Sigmoid colon (tissue), 7 donors: ENCODE results near the gene FCN2. TPM values are rescaled to one million over a fixed set of nuclear protein-coding genes. Genes with fewer than 3 reads are reported as not detected.

Experiments
- DNase-seq: peaks from one replicate; pipeline ENCODE4 v3.0.0-alpha.2; 2019
- H3K27ac ChIP-seq, 4 donors: fragments of 200-600 bp; sonication (generic); one replicate each; pipeline ENCODE4 v1.5.1; 2016 to 2019; ENCODE audit warnings: mild to moderate bottlenecking in 1 of 4
- H3K27me3 ChIP-seq, 3 donors: fragments of 200-600 bp; sonication (generic); one replicate each; pipeline ENCODE4 v1.5.1; 2019; ENCODE audit warnings: mild to moderate bottlenecking in 1 of 3
- H3K36me3 ChIP-seq, 4 donors: fragments of 200-600 bp; sonication (generic); one replicate each; pipeline ENCODE4 v1.5.1; 2016 to 2019
- H3K4me1 ChIP-seq, 4 donors: fragments of 200-600 bp; sonication (generic); one replicate each; pipeline ENCODE4 v1.5.1; 2017 to 2019
- H3K4me3 ChIP-seq, 4 donors: fragments of 200-600 bp; sonication (generic); one replicate each; pipeline ENCODE4 v1.5.1; 2017 to 2019; ENCODE audit warnings: mild to moderate bottlenecking in 2 of 4, moderate library complexity in 1 of 4
- H3K9me3 ChIP-seq, 4 donors: fragments of 200-600 bp in 3 of 4; sonication (generic) in 3 of 4; one replicate each; pipeline versions ENCODE4 v1.5.1 to v1.6.1; 2013 to 2019
- CTCF ChIP-seq, 4 experiments: fragments of 450-650 bp in 3 of 4; fragments of 200-600 bp in 1 of 4; IDR thresholded peaks; one replicate each; pipeline ENCODE4 v1.5.1; 2016 to 2019; ENCODE audit warnings: antibody characterized with exemption in 4 of 4, mild to moderate bottlenecking in 3 of 4, moderate library complexity in 2 of 4
- EP300 ChIP-seq, 4 donors: sonication (generic); formaldehyde crosslinking; IDR thresholded peaks; one replicate each; pipeline ENCODE4 v1.6.1; 2017; ENCODE audit warnings: antibody characterized with exemption in 4 of 4
- POLR2A ChIP-seq, 2 donors: fragments of 450-650 bp; IDR thresholded peaks; one replicate each; pipeline ENCODE4 v1.6.1; 2016; ENCODE audit warnings: antibody characterized with exemption in 2 of 2, mild to moderate bottlenecking in 2 of 2, moderate library complexity in 2 of 2
- POLR2AphosphoS5 ChIP-seq, 4 donors: sonication (generic); formaldehyde crosslinking; IDR thresholded peaks; one replicate each; pipeline ENCODE4 v1.6.1; 2017; ENCODE audit warnings: antibody characterized with exemption in 4 of 4
- WGBS, 2 donors: extraction: QIAGEN DNeasy Blood & Tissue Kit; methylation state at CpG; one replicate each; pipeline ENCODE4 v1.1.7; 2013; 5-methylcytosine and 5-hydroxymethylcytosine counted together
- intact Hi-C: fragments of 100-400 bp; cut with DNase I; formaldehyde crosslinking; loops from one replicate; pipeline ENCODE4 v1.15.1; 2023
- polyA plus RNA-seq, 3 donors: library from polyadenylated mRNA; stranded (reverse); fragments of 200-250 nt; gene quantifications; one replicate each; pipeline ENCODE4 v1.2.3, GENCODE V29; 2013
- total RNA-seq, 4 donors: library from RNA; depleted of rRNA; stranded (reverse); fragments of >200 nt; gene quantifications; one replicate each; pipeline ENCODE4 v1.1.0, GENCODE V29; 2016
- donor health status: healthy with polysubstance abuse.
- donor health status: Bipolar disorder and iron deficiency.
- donor health status: healthy.

The FCN2 gene
- total and polyA plus RNA-seq, 7 donors, result 0.12 TPM; not detected in 6

- intact Hi-C loops, result no loop called here
- WGBS, 2 donors, result 87 to 91% methylated on average over 9 of the region's 9 CpGs
- no peak for DNase-seq
- no peak for TF ChIP-seq POLR2A (IDR thresholded peaks at IDR 0.05)
- TF ChIP-seq POLR2AphosphoS5 (IDR thresholded peaks at IDR 0.05), result no peak
- no peak for TF ChIP-seq CTCF (IDR thresholded peaks at IDR 0.05)
- TF ChIP-seq EP300 (IDR thresholded peaks at IDR 0.05), result no peak
- peaks cover 0 to 2% (median 0%) of the 10 kb centered on the region in 4 donors for H3K36me3 ChIP-seq
- no peaks in the 10 kb centered on the region for H3K4me1 ChIP-seq
- no peak overlapping the region for H3K4me3 ChIP-seq
- no peak overlapping the region for H3K27ac ChIP-seq
- H3K9me3 ChIP-seq, result no peaks in the 10 kb centered on the region
- no peaks in the 10 kb centered on the region for H3K27me3 ChIP-seq
Measured at GRCh38 chr9:134850611-134851010, 30.0 kb upstream of the FCN2 start.

DNA sequence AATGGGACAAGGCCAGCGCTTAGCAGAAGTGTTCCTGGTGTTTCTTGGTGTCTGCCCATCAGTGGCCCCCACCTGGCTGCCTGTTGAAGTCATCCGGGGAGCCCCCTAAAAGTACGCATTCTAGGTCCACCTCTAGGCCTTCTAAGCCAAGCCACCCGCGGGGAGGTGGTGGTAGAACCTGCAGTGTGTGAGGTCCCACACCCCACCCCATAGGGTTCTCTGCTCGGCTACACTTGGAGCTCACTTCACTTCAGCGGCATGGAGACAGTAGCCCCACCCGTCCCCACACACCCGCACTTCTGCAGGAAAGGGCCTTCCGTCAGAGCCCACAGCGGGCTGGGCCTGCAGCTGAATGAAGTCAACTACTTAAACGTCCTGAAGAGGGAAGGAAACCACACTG, 29.6 kb upstream of the FCN2 start:
- no peak for TF ChIP-seq POLR2A (IDR thresholded peaks at IDR 0.05)
- TF ChIP-seq EP300 (IDR thresholded peaks at IDR 0.05), result no peak
- TF ChIP-seq CTCF (IDR thresholded peaks at IDR 0.05), result no peak
- TF ChIP-seq POLR2AphosphoS5 (IDR thresholded peaks at IDR 0.05), result no peak
- Histone ChIP-seq H3K4me1 (no peaks in the 10 kb centered on the region), H3K36me3 (no peaks in the 10 kb centered on the region), H3K27ac (no peak overlapping the region), H3K9me3 (no peaks in the 10 kb centered on the region), H3K27me3 (no peaks in the 10 kb centered on the region), H3K4me3 (no peak overlapping the region)
- 70 to 88% methylated on average over 12 of the region's 12 CpGs for WGBS, 2 donors
- intact Hi-C loops, result no loop called here
- DNase-seq, result no peak

DNA sequence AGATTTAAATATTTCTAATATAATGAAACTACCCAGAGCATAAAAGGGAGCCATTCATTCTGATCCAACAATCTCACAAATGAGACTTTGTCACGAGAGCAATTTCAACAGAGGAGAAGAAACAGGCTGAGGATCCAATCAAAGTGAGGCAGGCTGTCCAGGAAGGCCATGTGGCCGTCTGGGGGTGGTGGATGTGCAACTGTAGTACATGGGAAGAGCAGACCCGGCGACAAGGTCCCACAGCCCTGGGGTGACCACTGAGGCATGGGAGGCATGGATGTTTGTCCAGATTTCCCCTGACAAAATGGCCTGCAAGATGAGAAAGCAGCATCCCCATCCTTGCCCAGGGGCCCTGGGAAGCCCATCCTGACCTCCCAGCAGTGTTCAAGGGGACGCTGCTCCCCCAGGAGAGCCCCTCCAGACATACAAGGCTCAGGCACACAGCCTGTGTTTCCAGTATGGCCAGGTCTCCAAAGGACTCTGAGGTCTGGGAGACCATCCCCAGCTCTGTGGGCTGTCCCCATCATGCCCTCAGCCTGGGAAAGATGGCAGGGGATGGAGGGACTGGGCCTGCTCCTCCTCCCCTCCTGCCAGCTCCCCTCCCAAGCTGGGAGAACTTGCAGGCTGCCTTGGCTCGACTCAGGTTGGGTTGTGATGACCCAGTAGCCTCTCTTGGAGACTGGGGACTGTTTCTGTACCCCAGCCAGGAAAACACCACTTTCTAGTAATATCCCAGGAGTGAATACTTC, 27.5 kb upstream of the FCN2 start:
- H3K36me3 ChIP-seq, result no peaks in the 10 kb centered on the region
- no peaks in the 10 kb centered on the region for H3K9me3 ChIP-seq
- no peak for TF ChIP-seq EP300 (IDR thresholded peaks at IDR 0.05)
- TF ChIP-seq POLR2A (IDR thresholded peaks at IDR 0.05), result no peak
- no peak for TF ChIP-seq POLR2AphosphoS5 (IDR thresholded peaks at IDR 0.05)
- TF ChIP-seq CTCF (IDR thresholded peaks at IDR 0.05), result no peak
- no peak overlapping the region for H3K27ac ChIP-seq
- intact Hi-C loops, result no loop called here
- WGBS, 2 donors, result 54 to 72% methylated on average over 6 of the region's 6 CpGs
- no peaks in the 10 kb centered on the region for H3K27me3 ChIP-seq
- DNase-seq, result peak; percentile 54
- H3K4me3 ChIP-seq, result no peak overlapping the region
- H3K4me1 ChIP-seq, result peaks cover 0 to under 1% (median 0%) of the 10 kb centered on the region in 4 donors

DNA sequence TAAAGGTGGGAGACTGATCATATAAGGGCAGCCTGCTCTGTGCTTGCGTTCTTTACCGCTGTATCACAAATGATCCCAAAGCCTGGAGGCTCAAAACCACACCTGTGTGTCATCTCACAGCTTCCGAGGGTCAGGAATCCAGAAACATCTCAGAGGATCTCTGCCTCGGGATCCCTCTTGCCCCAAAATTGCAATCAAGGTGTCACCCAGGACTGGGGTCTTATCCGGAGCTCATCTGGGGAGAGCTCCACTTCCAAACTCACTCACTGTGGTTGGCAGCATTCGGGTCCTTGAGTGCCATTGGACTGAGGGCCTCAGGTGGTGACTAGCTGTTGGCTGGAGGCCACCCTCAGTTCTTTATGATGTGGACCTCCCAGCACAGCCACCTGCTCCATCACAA, 26.7 kb upstream of the FCN2 start:
- Histone ChIP-seq H3K4me3 (no peak overlapping the region), H3K27me3 (no peaks in the 10 kb centered on the region), H3K9me3 (no peaks in the 10 kb centered on the region), H3K36me3 (no peaks in the 10 kb centered on the region), H3K27ac (no peak overlapping the region), H3K4me1 (peaks cover 0 to 8% (median 4%) of the 10 kb centered on the region in 4 donors)
- no peak for TF ChIP-seq CTCF (IDR thresholded peaks at IDR 0.05)
- TF ChIP-seq EP300 (IDR thresholded peaks at IDR 0.05), result no peak
- TF ChIP-seq POLR2A (IDR thresholded peaks at IDR 0.05), result no peak
- no peak for TF ChIP-seq POLR2AphosphoS5 (IDR thresholded peaks at IDR 0.05)
- intact Hi-C loops, result no loop called here
- WGBS, 2 donors, result 74 to 80% methylated on average over 6 of the region's 6 CpGs
- DNase-seq, result no peak
